Esophagus muscularis mucosa (tissue), 4 donors: ENCODE data around the gene DNAL1. TPM values are rescaled to one million over a fixed set of nuclear protein-coding genes. Genes with fewer than 3 reads are reported as not detected.

Experiments
- DNase-seq: peaks from one replicate; pipeline ENCODE4 v3.0.0-alpha.2; 2017; ENCODE audit errors: extremely low spot score
- H3K27ac ChIP-seq, 4 donors: fragments of 200-600 bp; sonication (generic); replicated peaks in 1 of 4; 1 replicate in 3 of 4; 2 replicates in 1 of 4; pipeline ENCODE4 v1.5.1; 2016 to 2019; ENCODE audit warnings: mild to moderate bottlenecking in 1 of 4
- H3K27me3 ChIP-seq, 4 donors: fragments of 200-600 bp; sonication (generic); one replicate each; pipeline versions ENCODE4 v1.5.1 to v1.6.0; 2016 to 2019
- H3K36me3 ChIP-seq, 4 donors: fragments of 200-600 bp; sonication (generic); one replicate each; pipeline ENCODE4 v1.5.1; 2016 to 2019
- H3K4me1 ChIP-seq, 4 donors: fragments of 200-600 bp; sonication (generic); one replicate each; pipeline ENCODE4 v1.5.1; 2016 to 2019
- H3K4me3 ChIP-seq, 4 donors: fragments of 200-600 bp; sonication (generic); 1 replicate in 2 of 4; 2 replicates in 2 of 4; pipeline ENCODE4 v1.5.1; 2016 to 2019; ENCODE audit warnings: mild to moderate bottlenecking in 4 of 4, moderate library complexity in 1 of 4
- H3K9me3 ChIP-seq, 4 donors: fragments of 200-600 bp; sonication (generic); 1 replicate in 3 of 4; 2 replicates in 1 of 4; pipeline ENCODE4 v1.5.1; 2016 to 2019
- EP300 ChIP-seq: sonication (generic); formaldehyde crosslinking; IDR thresholded peaks from one replicate; pipeline ENCODE4 v1.6.1; 2017; ENCODE audit warnings: antibody characterized with exemption
- POLR2A ChIP-seq: fragments of 450-650 bp; IDR thresholded peaks from one replicate; pipeline ENCODE4 v1.6.1; 2017; ENCODE audit warnings: antibody characterized with exemption, moderate library complexity, mild to moderate bottlenecking, low read depth
- POLR2AphosphoS5 ChIP-seq, 2 donors: sonication (generic); formaldehyde crosslinking; IDR thresholded peaks; one replicate each; pipeline ENCODE4 v1.6.1; 2017; ENCODE audit warnings: antibody characterized with exemption in 2 of 2
- WGBS: methylation state at CpG from one replicate; pipeline ENCODE4 v1.1.5; 2018; 5-methylcytosine and 5-hydroxymethylcytosine counted together
- intact Hi-C: fragments of 100-400 bp; cut with DNase I; formaldehyde crosslinking; loops from one replicate; pipeline ENCODE4 v1.15.1; 2023
- total RNA-seq, 4 donors: library from RNA; depleted of rRNA; stranded (reverse); fragments of >200 nt; gene quantifications; one replicate each; pipeline versions ENCODE4 v1.1.0 to v1.2.1, GENCODE V29; 2016
- TF ChIP-seq, protein P1 (sequence below), 3 experiments: fragments of 200-600 bp in 2 of 3; fragments of 450-650 bp in 1 of 3; sonication (generic) in 2 of 3; IDR thresholded peaks; one replicate each; pipeline ENCODE4 v1.5.1; 2017 to 2019; ENCODE audit warnings: antibody characterized with exemption in 3 of 3, mild to moderate bottlenecking in 2 of 3, moderate library complexity in 1 of 3

The DNAL1 gene
- total RNA-seq, 4 donors from 2014 or later, result 6.2 to 13.7 (median 10.4) TPM

DNA sequence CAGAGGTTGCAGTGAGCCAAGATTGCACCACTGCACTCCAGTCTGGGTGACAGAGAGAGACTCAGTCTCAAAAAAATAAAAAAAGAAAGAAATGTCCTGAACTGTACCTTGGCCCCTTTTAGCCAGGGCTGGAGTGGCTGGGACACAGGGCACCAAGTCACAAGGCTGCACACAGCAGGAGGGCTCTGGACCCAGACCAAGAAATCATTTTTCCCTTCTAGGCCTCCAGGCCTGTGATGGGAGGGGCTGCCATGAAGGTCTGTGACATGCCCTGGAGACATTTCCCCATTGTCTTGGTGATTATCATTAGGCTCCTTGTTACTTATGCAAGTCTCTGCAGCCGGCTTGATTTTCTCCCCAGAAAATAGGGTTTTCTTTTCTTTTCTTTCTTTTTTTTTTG lies 37.5 kb upstream of the DNAL1 start:
- peaks cover 0 to 7% (median 5%) of the 10 kb centered on the region in 4 donors for H3K4me1 ChIP-seq
- DNase-seq, result no peak
- 83% methylated on average over 1 of the region's 1 CpG for WGBS
- no peak overlapping the region for H3K4me3 ChIP-seq
- TF ChIP-seq, protein P1, sequence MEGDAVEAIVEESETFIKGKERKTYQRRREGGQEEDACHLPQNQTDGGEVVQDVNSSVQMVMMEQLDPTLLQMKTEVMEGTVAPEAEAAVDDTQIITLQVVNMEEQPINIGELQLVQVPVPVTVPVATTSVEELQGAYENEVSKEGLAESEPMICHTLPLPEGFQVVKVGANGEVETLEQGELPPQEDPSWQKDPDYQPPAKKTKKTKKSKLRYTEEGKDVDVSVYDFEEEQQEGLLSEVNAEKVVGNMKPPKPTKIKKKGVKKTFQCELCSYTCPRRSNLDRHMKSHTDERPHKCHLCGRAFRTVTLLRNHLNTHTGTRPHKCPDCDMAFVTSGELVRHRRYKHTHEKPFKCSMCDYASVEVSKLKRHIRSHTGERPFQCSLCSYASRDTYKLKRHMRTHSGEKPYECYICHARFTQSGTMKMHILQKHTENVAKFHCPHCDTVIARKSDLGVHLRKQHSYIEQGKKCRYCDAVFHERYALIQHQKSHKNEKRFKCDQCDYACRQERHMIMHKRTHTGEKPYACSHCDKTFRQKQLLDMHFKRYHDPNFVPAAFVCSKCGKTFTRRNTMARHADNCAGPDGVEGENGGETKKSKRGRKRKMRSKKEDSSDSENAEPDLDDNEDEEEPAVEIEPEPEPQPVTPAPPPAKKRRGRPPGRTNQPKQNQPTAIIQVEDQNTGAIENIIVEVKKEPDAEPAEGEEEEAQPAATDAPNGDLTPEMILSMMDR (IDR thresholded peaks at IDR 0.05), result no peak
- no peak for TF ChIP-seq POLR2A
- no peak for TF ChIP-seq POLR2AphosphoS5 (IDR thresholded peaks at IDR 0.05)
- no peak for TF ChIP-seq EP300
- no peaks in the 10 kb centered on the region for H3K9me3 ChIP-seq
- no peaks in the 10 kb centered on the region for H3K36me3 ChIP-seq
- H3K27me3 ChIP-seq, result no peaks in the 10 kb centered on the region
- H3K27ac ChIP-seq, result no peak overlapping the region
- intact Hi-C loops, result no loop called here

DNA sequence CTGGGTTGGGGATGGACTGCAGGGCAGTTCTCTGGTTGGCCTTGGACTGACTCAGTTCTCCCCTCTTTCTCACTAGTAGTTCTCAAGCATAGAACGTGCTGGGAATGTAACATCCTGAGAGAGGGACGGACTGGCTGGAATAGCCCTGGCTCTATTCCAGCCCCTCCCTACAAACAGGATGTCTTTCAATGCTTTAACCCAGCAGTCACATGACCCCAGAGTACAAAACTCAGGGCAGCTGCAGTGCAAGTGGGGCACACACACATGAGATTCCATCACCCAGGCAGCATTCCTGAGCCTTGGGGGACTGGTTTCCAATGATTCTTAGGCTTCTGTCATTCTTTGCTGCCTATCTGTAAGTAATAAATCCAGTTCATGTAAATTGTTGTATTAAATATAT lies 34.1 kb upstream of the DNAL1 start:
- TF ChIP-seq EP300 (no peak), POLR2AphosphoS5 (IDR thresholded peaks at IDR 0.05) (no peak), POLR2A (no peak)
- TF ChIP-seq, protein P1 (IDR thresholded peaks at IDR 0.05), result no peak
- intact Hi-C loops, result no loop called here
- Histone ChIP-seq H3K4me1 (peaks cover 0 to 16% (median 12%) of the 10 kb centered on the region in 4 donors), H3K9me3 (no peaks in the 10 kb centered on the region), H3K27me3 (no peaks in the 10 kb centered on the region), H3K4me3 (no peak overlapping the region), H3K27ac (no peak overlapping the region), H3K36me3 (no peaks in the 10 kb centered on the region)
- 30% methylated on average over 2 of the region's 2 CpGs for WGBS
- no peak for DNase-seq

DNA sequence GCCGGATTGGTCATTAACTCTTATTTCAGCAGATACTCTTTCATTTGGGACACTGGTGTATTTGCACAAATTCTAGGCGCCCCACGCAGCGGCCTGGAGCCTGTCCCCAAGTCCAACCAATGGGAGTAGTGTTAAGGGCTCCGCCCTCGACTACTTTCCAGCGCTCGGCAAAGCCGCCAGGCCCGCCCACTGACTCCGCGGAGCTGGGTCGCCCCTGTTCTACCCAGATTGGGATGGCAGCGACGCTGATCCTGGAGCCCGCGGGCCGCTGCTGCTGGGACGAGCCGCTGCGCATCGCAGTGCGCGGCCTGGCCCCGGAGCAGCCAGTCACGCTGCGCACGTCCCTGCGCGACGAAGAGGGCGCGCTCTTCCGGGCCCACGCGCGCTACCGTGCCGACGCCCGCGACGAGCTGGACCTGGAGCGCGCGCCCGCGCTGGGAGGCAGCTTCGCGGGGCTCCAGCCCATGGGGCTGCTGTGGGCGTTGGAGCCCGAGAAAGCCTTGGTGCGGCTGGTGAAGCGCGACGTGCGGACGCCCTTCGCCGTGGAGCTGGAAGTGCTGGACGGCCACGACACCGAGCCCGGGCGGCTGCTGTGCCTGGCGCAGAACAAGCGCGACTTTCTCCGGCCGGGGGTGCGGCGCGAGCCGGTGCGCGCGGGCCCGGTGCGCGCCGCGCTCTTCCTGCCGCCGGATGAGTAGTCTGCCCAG lies 32.3 kb upstream of the DNAL1 start, which contains the start of gene ACOT6:
Gene ACOT6 (plus strand): TSS at position 179 of the 707 bp plus-strand sequence. CDS start 55 bp downstream, at position 234.
- no peaks in the 10 kb centered on the region for H3K36me3 ChIP-seq
- peak; percentile 92 for DNase-seq
- H3K4me1 ChIP-seq, result peaks cover 0 to 16% (median 12%) of the 10 kb centered on the region in 4 donors
- peak within 1 kb of the TSS; percentile 84 to 91 (median 86) for H3K27ac ChIP-seq
- WGBS, result 0% methylated on average over 39 of the region's 84 CpGs
- no peaks in the 10 kb centered on the region for H3K27me3 ChIP-seq
- TF ChIP-seq EP300 (no peak), POLR2AphosphoS5 (IDR thresholded peaks at IDR 0.05) (peak; percentile 5 to 46)
- TF ChIP-seq, protein P1 (IDR thresholded peaks at IDR 0.05), result peak in 1 of 3 experiments; percentile 3
- intact Hi-C loops, result no loop called here
- no peaks in the 10 kb centered on the region for H3K9me3 ChIP-seq
- H3K4me3 ChIP-seq, result peak within 1 kb of the TSS; percentile 65 to 86 (median 72)

DNA sequence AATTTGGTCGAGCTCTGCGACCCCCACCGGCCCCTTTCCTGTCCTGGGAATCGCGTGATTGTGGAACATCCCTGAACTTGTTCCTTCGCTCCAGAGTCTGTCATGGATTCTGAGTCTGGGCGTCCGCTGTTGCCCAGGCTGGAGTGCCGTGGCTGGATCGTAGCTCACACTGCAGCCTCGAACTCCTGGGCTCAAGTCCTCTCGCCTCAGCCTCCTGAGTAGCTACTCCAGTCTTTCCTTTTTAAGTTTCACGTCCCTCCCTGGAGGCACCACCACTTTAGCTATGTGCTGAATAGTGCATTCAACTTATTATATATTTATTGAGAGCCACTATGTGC lies 31.8 kb upstream of the DNAL1 start:
- TF ChIP-seq, protein P1 (IDR thresholded peaks at IDR 0.05), result no peak
- intact Hi-C loops, result no loop called here
- H3K27me3 ChIP-seq, result no peaks in the 10 kb centered on the region
- peak overlapping the region; percentile 84 to 91 (median 86) for H3K27ac ChIP-seq
- peaks cover 0 to 16% (median 12%) of the 10 kb centered on the region in 4 donors for H3K4me1 ChIP-seq
- no peaks in the 10 kb centered on the region for H3K36me3 ChIP-seq
- H3K4me3 ChIP-seq, result peak overlapping the region; percentile 65 to 86 (median 72)
- H3K9me3 ChIP-seq, result no peaks in the 10 kb centered on the region
- under 1% methylated on average over 13 of the region's 13 CpGs for WGBS
- no peak for DNase-seq
